Transverse colon (tissue), 4 donors: Measurements from ENCODE around the gene HLA-DQA1. TPM values are rescaled to one million over a fixed set of nuclear protein-coding genes. Genes with fewer than 3 reads are reported as not detected.

ENCODE experiments used
- DNase-seq: peaks from one replicate; pipeline ENCODE4 v3.0.0-alpha.2; 2019
- H3K27ac ChIP-seq, 4 donors: fragments of 200-600 bp; sonication (generic); 2 replicates each; pipeline ENCODE4 v1.5.1; 2016 to 2018; ENCODE audit warnings: inconsistent platforms in 4 of 4
- H3K27me3 ChIP-seq: fragments of 200-600 bp; sonication (generic); 2 replicates; pipeline ENCODE4 v1.5.1; 2017; ENCODE audit warnings: inconsistent platforms
- H3K36me3 ChIP-seq, 4 donors: fragments of 200-600 bp; sonication (generic); 2 replicates each; pipeline ENCODE4 v1.5.1; 2017 to 2019; ENCODE audit warnings: inconsistent platforms in 4 of 4
- H3K4me1 ChIP-seq, 4 donors: fragments of 200-600 bp; sonication (generic); 2 replicates each; pipeline ENCODE4 v1.5.1; 2017 to 2020; ENCODE audit warnings: inconsistent platforms in 4 of 4
- H3K4me3 ChIP-seq, 4 donors: fragments of 200-600 bp; sonication (generic); 1 replicate in 1 of 4; 2 replicates in 3 of 4; pipeline versions ENCODE4 v1.5.1 to v1.6.1; 2017 to 2019; ENCODE audit warnings: inconsistent platforms in 4 of 4
- H3K9me3 ChIP-seq, 2 donors: fragments of 200-600 bp; sonication (generic); 2 replicates each; pipeline ENCODE4 v1.5.1; 2017 to 2019; ENCODE audit warnings: inconsistent platforms in 2 of 2
- CTCF ChIP-seq, 5 experiments: fragments of 200-600 bp in 3 of 5; fragments of 450-650 bp in 2 of 5; sonication (generic) in 3 of 5; IDR thresholded peaks; 1 replicate in 2 of 5; 2 replicates in 3 of 5; pipeline ENCODE4 v1.5.1; 2016 to 2017; ENCODE audit warnings: antibody characterized with exemption in 5 of 5, inconsistent platforms in 3 of 5, mild to moderate bottlenecking in 2 of 5, moderate library complexity in 1 of 5
- EP300 ChIP-seq: sonication (generic); formaldehyde crosslinking; IDR thresholded peaks from one replicate; pipeline ENCODE4 v1.6.1; 2017; ENCODE audit warnings: antibody characterized with exemption, low read depth
- POLR2A ChIP-seq: fragments of 450-650 bp; IDR thresholded peaks from one replicate; pipeline ENCODE4 v1.6.1; 2016; ENCODE audit warnings: antibody characterized with exemption, mild to moderate bottlenecking, moderate library complexity
- POLR2AphosphoS5 ChIP-seq, 3 donors: sonication (generic); formaldehyde crosslinking; IDR thresholded peaks; one replicate each; pipeline ENCODE4 v1.6.1; 2016; ENCODE audit warnings: antibody characterized with exemption in 3 of 3
- WGBS, 2 donors: methylation state at CpG; one replicate each; pipeline ENCODE4 v1.1.5; 2018; ENCODE audit warnings: low coverage in 1 of 2; 5-methylcytosine and 5-hydroxymethylcytosine counted together
- in situ Hi-C, 4 donors: fragments of 200-750 bp; cut with MboI; loops; one replicate each; pipeline versions ENCODE4 v1.15.0 to v1.15.1; 2017; ENCODE audit warnings: low sequenced_read_pairs in 3 of 4, low pct_ligation_motif_present in 1 of 4, low pct_unique_long_range_greater_than_20kb in 1 of 4
- intact Hi-C: fragments of 100-400 bp; cut with DNase I; formaldehyde crosslinking; loops from one replicate; pipeline ENCODE4 v1.15.1; 2023; ENCODE audit warnings: low total_unique reads
- total RNA-seq, 4 donors: library from RNA; depleted of rRNA; stranded (reverse); fragments of >200 nt; gene quantifications; one replicate each; pipeline ENCODE4 v1.1.0, GENCODE V29; 2016

The HLA-DQA1 gene
- total RNA-seq, 4 donors from 2014 or later: 0.41 to 4.5 (median 3.2) TPM; not detected in 1

GRCh38 chr6:32615885-32616532 lies 21.2 kb upstream of the HLA-DQA1 start:
- intact Hi-C loops (no loop called here), in situ Hi-C loops (no loop called here)
- Histone ChIP-seq H3K4me3 (no peak overlapping the region), H3K9me3 (no peaks in the 10 kb centered on the region), H3K4me1 (no peaks in the 10 kb centered on the region), H3K27ac (no peak overlapping the region), H3K27me3 (no peaks in the 10 kb centered on the region), H3K36me3 (no peaks in the 10 kb centered on the region)
- no peak for TF ChIP-seq CTCF (IDR thresholded peaks at IDR 0.05)
- TF ChIP-seq POLR2A: no peak
- TF ChIP-seq POLR2AphosphoS5 (IDR thresholded peaks at IDR 0.05): no peak
- no peak for TF ChIP-seq EP300
- WGBS, 2 donors: 38 to 39% methylated on average over 3 of the region's 3 CpGs
- no peak for DNase-seq

- WGBS, 2 donors: 93% methylated on average over 1 of the region's 1 CpG
- Histone ChIP-seq H3K9me3 (no peaks in the 10 kb centered on the region), H3K4me3 (no peak overlapping the region), H3K27ac (no peak overlapping the region), H3K27me3 (no peaks in the 10 kb centered on the region), H3K36me3 (no peaks in the 10 kb centered on the region), H3K4me1 (no peaks in the 10 kb centered on the region)
- in situ Hi-C loops: no loop called here
- intact Hi-C loops: no loop called here
- no peak for DNase-seq
- TF ChIP-seq POLR2A (no peak), POLR2AphosphoS5 (IDR thresholded peaks at IDR 0.05) (no peak), EP300 (no peak), CTCF (IDR thresholded peaks at IDR 0.05) (no peak)
These were observed 19.5 kb upstream of the HLA-DQA1 start for GRCh38 chr6:32617751-32618150.

- TF ChIP-seq CTCF (IDR thresholded peaks at IDR 0.05): no peak
- TF ChIP-seq EP300: no peak
- no peak for TF ChIP-seq POLR2A
- no peak for TF ChIP-seq POLR2AphosphoS5 (IDR thresholded peaks at IDR 0.05)
- Histone ChIP-seq H3K9me3 (no peaks in the 10 kb centered on the region), H3K4me1 (no peaks in the 10 kb centered on the region), H3K4me3 (no peak overlapping the region), H3K27ac (no peak overlapping the region), H3K27me3 (no peaks in the 10 kb centered on the region), H3K36me3 (no peaks in the 10 kb centered on the region)
- 17% methylated on average over 2 of the region's 3 CpGs; no CpG with 5 or more reads in 1 of the 2 donors for WGBS, 2 donors
- in situ Hi-C loops (no loop called here), intact Hi-C loops (no loop called here)
- no peak for DNase-seq
These were observed 15.8 kb upstream of the HLA-DQA1 start for GRCh38 chr6:32621372-32621771.

GRCh38 chr6:32622545-32623401 lies 14.4 kb upstream of the HLA-DQA1 start:
- Histone ChIP-seq H3K4me3 (no peak overlapping the region), H3K9me3 (no peaks in the 10 kb centered on the region), H3K4me1 (no peaks in the 10 kb centered on the region), H3K27ac (peak overlapping the region in 2 of 4 donors; percentile 15 to 21), H3K36me3 (no peaks in the 10 kb centered on the region), H3K27me3 (no peaks in the 10 kb centered on the region)
- intact Hi-C loops: no loop called here
- 40 to 46% methylated on average over 1 of the region's 1 CpG for WGBS, 2 donors
- no peak for DNase-seq
- TF ChIP-seq CTCF (IDR thresholded peaks at IDR 0.05) (peak in 2 of 5 experiments; percentile 33 to 38), EP300 (no peak)
- in situ Hi-C loops: no loop called here
